HG03159 (cell line): ENCODE data around the gene OSER1.

Source experiments
- ATAC-seq: cut with Tn5 transposase; IDR thresholded peaks from one replicate; pipeline ENCODE4 v1.9.1; 2021; ENCODE audit warnings: mild to moderate bottlenecking, moderate library complexity; ENCODE audit not compliant: unreplicated experiment

The OSER1 gene

GRCh38 chr20:44181611-44182010 lies 29.0 kb downstream of the OSER1 start:
- no peak for ATAC-seq

DNA sequence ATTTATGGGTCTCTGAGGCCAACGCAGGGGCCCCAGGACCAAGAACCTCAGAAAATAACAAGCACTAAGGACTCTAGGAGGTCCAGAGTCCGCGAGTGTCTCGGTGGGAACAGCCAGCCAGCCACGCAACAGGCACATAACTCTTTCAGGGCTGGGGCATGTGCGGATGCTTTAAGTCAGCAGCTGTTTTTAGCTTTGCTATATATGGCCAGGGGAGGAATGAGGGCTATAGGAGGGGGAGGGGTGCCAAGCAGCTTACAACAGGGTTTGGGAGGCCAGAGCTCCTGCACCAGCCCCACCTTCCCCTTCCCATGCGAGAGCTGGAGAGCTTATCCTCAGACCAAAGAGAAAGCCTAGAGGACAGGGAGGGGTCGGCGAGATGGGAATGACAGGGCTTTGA lies 29.8 kb downstream of the OSER1 start:
- no peak for ATAC-seq

GRCh38 chr20:44176833-44177534 lies 33.6 kb downstream of the OSER1 start:
- ATAC-seq = no peak

GRCh38 chr20:44174996-44175765 lies 35.4 kb downstream of the OSER1 start:
- ATAC-seq = no peak

DNA sequence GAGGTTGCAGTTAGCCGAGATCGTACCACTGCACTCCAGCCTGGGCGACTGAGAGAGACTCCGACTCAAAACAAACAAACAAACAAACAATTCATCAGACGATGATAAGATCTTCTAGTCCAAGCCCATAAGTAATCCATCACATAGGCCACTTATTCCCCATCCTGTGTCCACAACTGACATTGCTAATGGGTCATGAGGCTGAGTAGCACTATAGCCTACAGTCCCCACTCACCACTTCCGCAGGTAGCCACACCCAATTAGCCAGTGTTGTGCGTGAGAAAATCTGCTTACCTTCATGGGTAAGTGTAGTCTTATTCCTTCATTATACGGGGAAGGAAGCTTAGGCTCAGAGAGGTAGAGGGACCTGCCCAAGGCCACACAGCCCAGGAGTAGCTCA lies 36.7 kb downstream of the OSER1 start:
- ATAC-seq = no peak

DNA sequence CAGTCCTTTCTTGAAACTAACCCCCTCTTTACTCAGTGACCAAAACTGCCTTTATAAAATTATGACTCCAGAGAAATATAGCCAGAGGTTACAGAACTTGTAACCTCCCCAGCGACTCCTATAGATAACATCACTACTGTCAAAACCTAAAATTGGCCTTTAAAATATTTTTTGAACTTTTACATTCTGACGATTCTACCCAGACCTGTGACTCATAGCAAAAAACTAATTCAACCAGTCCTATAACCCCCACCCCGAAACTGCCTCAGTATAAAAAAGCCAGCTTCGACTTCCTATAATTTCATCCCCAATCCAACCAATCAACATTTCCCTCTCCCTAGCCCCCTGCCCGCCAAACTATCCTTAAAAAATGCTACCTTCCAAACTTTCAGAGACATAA lies 37.5 kb downstream of the OSER1 start:
- ATAC-seq = no peak

DNA sequence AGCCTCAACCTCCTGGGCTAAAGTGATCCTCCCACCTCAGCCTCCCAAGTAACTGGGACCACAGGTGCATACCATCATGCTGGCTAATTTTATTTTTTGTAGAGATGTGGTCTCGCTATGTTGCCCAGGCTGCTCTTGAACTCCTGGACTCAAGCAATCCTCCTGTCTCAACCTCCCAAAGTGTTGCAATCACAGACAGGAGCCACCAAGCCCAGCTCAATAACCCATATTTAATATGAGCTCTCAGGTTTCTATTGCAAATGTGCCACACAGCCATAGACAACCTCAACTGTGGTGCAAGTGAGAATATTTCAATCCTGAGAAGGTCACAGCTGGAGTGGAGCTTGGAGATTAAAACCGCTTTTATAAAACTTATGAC lies 38.0 kb downstream of the OSER1 start:
- no peak for ATAC-seq

GRCh38 chr20:44171775-44172571 lies 38.6 kb downstream of the OSER1 start:
- ATAC-seq = no peak

GRCh38 chr20:44170816-44171410 lies 39.7 kb downstream of the OSER1 start:
- ATAC-seq = no peak

GRCh38 chr20:44167736-44168135 lies 42.8 kb downstream of the OSER1 start:
- ATAC-seq = no peak

DNA sequence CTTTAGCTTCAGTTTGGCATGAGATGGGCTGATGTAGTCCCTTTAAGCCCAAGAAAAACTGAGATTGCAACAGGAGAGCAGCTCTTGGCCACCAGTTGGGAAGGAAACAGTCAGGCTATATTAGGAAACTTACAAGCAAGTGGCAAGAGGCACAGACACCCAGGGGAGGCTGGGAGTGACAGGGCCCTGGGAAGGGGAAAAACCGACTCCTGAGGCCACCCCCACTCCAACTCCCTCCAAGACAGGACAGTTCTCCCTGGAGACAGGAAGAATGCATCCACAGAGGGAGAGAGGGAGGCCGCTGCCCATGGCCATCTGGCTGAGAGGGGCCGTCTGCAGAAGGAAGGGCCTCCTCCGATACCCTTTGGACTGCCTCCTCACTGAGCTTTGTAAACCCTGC lies 44.1 kb downstream of the OSER1 start:
- ATAC-seq = no peak

GRCh38 chr20:44166008-44166407 lies 44.6 kb downstream of the OSER1 start:
- ATAC-seq = no peak

DNA sequence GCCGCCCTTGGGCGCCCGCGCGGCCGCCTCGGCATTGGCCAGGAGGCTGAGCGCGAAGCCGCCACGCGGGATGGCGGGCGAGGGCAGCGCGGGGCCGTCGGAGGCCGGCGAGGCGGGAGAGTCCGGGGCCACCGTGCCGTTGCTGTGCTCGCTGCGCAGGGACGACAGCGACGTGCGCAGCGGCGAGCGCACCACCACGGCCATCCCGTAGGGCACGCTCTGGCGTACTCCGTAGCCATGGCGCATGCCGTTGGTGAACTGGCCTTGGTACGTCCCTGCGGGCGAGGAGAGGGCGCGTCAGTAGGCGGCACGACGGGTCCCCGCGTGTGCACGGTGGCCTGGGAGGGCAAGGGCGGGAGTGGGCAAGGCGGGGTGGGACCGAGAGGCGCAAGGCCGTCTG lies 50.4 kb downstream of the OSER1 start:
- no peak for ATAC-seq

DNA sequence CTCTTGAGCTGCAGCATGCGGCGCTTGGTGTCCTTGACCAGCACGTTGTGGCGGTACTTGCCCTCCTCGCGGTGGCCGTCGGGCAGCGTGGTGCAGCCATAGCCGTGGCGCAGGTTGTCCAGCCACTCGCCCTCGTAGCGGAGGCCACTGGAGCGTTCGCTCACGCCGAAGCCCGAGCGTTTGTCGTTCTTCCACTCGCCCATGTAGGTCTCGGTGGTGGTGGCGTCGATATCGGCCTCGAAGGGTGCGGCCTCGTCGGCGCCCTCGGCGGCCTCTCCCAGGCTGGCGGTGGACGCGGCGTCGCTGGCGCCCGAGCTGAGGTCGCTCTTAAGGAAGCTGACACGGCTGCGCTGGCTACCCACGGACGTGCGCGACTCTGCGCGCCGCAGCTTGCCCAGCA lies 50.9 kb downstream of the OSER1 start:
- no peak for ATAC-seq

DNA sequence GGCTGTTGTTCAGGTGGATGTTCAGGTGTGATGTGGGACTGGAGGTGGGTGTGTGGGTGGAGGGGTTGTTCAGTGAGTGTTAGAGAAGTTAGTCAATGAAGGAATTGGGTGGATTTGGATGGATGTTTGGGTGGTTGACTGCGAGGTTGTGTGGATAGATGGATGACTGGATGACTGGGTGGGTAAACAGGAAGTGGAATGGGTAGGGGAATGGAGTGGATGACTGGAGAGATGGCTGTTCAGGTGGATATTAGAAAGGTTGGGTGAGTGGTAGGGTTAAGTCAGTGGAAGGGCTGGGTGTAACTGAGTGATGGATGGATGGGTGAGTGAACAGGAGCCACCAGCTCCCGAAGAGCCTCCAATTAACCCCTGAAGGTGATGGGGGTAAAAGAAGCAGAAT lies 51.4 kb downstream of the OSER1 start:
- no peak for ATAC-seq

DNA sequence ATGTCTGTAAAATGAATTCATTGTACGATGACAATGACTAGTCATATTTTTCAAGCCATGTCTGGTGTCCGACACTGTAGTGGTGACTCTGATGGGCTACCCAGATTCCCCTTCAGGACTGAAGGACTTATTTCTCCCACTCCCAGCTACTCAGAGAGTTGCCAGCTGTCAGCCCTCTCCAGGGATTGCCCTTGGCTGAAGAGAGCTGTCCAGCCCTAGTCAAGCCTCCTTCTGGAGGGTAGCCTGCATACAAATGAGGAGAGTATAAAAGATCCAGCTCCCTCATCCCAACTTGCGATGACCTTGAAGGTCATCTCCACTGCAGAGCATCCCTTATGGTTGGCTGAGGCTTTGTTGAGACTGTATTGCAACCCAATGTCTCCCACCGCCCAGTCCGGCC lies 53.5 kb downstream of the OSER1 start:
- ATAC-seq = no peak

DNA sequence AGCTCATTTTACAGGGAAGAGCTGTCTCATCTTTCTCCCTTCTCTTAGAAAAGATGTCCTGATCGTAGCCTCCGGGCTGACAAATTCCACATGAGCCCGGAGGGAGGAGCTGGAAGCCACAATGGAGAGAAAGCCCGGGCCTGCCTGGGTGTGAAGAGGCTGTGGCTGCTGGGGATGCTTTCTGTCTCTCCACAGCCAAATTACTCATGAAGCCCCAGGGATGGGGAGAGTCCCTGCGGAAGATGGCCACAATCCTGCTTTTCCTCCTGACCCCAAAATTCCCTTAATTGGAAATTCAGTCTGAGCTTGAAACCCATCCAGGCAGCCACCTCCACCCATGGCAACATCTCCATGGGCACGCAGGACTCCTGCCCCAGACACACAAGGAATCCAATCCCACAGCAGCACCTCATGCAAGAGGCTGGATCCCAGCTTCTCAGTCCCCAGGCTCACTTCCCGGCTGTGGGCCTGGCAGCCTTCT lies 56.0 kb downstream of the OSER1 start:
- no peak for ATAC-seq

GRCh38 chr20:44153636-44154043 lies 56.9 kb downstream of the OSER1 start:
- ATAC-seq = no peak

DNA sequence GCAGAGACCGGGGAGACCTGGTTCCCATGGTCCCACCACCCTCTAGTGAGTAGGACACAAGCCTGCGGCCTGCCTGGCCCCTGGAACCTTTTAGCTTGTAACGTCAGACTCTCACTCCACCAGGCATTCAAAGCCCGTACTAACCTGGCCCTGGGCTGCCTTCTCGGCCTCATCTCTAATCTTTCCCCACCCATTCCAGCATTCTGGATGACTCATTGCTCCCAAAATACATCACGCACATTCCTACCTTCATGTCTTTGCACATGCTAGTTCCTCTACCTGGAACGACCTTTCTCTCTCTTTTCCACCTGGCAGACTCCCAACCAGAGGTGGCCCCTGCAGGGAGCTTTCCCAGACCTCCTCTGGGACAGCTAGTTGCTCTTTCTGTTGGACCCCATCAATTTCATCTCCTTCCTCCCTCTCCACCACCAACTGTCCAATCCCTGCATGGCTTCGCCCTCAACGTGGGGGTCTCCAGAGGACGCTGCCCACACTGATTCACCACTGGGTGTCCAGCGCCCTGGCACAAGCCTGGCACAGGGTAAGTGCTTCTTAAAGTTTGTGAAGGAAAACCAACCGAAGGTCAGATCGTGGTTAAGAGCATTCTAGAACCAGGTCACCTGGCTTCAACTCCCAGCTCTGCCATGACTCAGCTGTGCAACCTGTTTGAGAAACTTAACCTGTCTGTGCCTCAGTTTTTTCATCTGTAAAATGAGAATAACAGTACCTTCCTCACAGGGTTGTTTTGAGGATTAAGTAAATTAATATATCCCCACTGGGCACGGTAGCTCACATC lies 58.8 kb downstream of the OSER1 start:
- ATAC-seq = no peak

- no peak for ATAC-seq
These were observed 64.3 kb downstream of the OSER1 start for GRCh38 chr20:44146272-44146671.
